HepG2 (cell line): ENCODE measurements around the gene MORN5. TPM values are rescaled to one million over a fixed set of nuclear protein-coding genes. Genes with fewer than 3 reads are reported as not detected.

Experiments used
- ATAC-seq: fragments of 200-7000 bp; cut with Tn5 transposase; 3 replicates; pipeline ENCODE4 v1.9.1; 2020; ENCODE audit warnings: mild to moderate bottlenecking, moderate library complexity
- BruUV-seq: library from RNA; stranded (reverse); fragments of 400-500 nt; replicated peaks from 2 replicates; lab custom pipeline; 2021; lab: Mats Ljungman, UMichigan
- CTCF ChIA-PET: fragments of 300-600 bp; formaldehyde crosslinking; extraction: SDS; loops from one replicate; lab custom pipeline; 2021; ENCODE audit warnings: low total read pairs, inconsistent platforms, low intra/inter-chr PET ratio; lab: Yijun Ruan, JAX
- POLR2A ChIA-PET: fragments of 350-600 bp; sonication (Branson Sonifier 250); formaldehyde crosslinking; loops from one replicate; lab custom pipeline; 2020; ENCODE audit warnings: antibody characterized with exemption, inconsistent platforms; lab: Yijun Ruan, JAX
- DNase-seq: peaks from one replicate; pipeline ENCODE4 v3.0.0-alpha.2; 2015; ENCODE audit warnings: low spot score
- FAIRE-seq: peaks from 3 replicates; lab custom pipeline; 2011; peaks lifted over from hg19 to GRCh38; lab: Jason Lieb, UNC
- H2AFZ ChIP-seq: one replicate; pipeline ENCODE4 v1.6.1; 2011; ENCODE audit warnings: low read length, inconsistent platforms
- H3K27ac ChIP-seq: fragments of 300-600 bp; 3 replicates; pipeline ENCODE4 v1.8.0; 2011; ENCODE audit warnings: mixed run types, mild to moderate bottlenecking, mixed read lengths, low read length, inconsistent platforms; ENCODE audit not compliant: insufficient read depth; ENCODE audit errors: extremely low read length
- H3K27me3 ChIP-seq, 2 experiments: fragments of 200-600 bp in 1 of 2; 2 replicates in 1 of 2; 3 replicates in 1 of 2; pipeline versions ENCODE4 v1.6.0 to v1.8.0; 2011; ENCODE audit warnings: low read length in 2 of 2, mild to moderate bottlenecking in 2 of 2, moderate library complexity in 2 of 2, inconsistent platforms in 1 of 2; ENCODE audit not compliant: insufficient read depth in 2 of 2, control insufficient read depth in 1 of 2
- H3K36me3 ChIP-seq, 2 experiments: fragments of 200-600 bp in 1 of 2; replicated peaks in 1 of 2; 2 replicates in 1 of 2; 3 replicates in 1 of 2; pipeline versions ENCODE4 v1.5.1 to v1.8.0; 2011; ENCODE audit warnings: low read length in 2 of 2, inconsistent platforms in 1 of 2; ENCODE audit not compliant: insufficient read depth in 2 of 2, control insufficient read depth in 1 of 2
- H3K4me1 ChIP-seq: 2 replicates; pipeline ENCODE4 v1.5.1; 2012; ENCODE audit warnings: low read length, inconsistent platforms; ENCODE audit not compliant: insufficient read depth
- H3K4me2 ChIP-seq: 2 replicates; pipeline ENCODE4 v1.6.0; 2011; ENCODE audit warnings: low read depth, low read length, inconsistent platforms
- H3K4me3 ChIP-seq, 3 experiments: fragments of 200-600 bp in 1 of 3; sonication (generic), shearing (Covaris generic) in 1 of 3; replicated peaks in 1 of 3; 2 replicates each; pipeline ENCODE4 v1.5.1; 2011 to 2016; ENCODE audit warnings: low read length in 3 of 3, inconsistent platforms in 2 of 3, low read depth in 2 of 3, mild to moderate bottlenecking in 2 of 3, control low read depth in 1 of 3, mixed read lengths in 1 of 3; ENCODE audit not compliant: insufficient read depth in 1 of 3
- H3K79me2 ChIP-seq: one replicate; pipeline ENCODE4 v1.6.1; 2011; ENCODE audit warnings: low read length, inconsistent platforms; ENCODE audit not compliant: insufficient read depth
- H3K9ac ChIP-seq: 2 replicates; pipeline ENCODE4 v1.6.0; 2011; ENCODE audit warnings: mild to moderate bottlenecking, low read depth, low read length, inconsistent platforms; ENCODE audit not compliant: insufficient read depth
- H3K9me3 ChIP-seq: 2 replicates; pipeline ENCODE4 v1.5.1; 2012; ENCODE audit warnings: mild to moderate bottlenecking, low read length
- H4K20me1 ChIP-seq: 2 replicates; pipeline ENCODE4 v1.6.0; 2011; ENCODE audit warnings: inconsistent platforms, mild to moderate bottlenecking, low read length, moderate library complexity; ENCODE audit not compliant: insufficient read depth
- AFF4 ChIP-seq: sonication (generic); formaldehyde crosslinking; IDR thresholded peaks from 2 replicates; pipeline ENCODE4 v1.4.0; 2020; ENCODE audit warnings: missing genetic modification reagents
- ATF5 ChIP-seq: sonication (generic); formaldehyde crosslinking; IDR thresholded peaks from 2 replicates; pipeline ENCODE4 v1.4.0; 2020; ENCODE audit warnings: mild to moderate bottlenecking, low read depth, missing genetic modification reagents
- HNF4A ChIP-seq: sonication (generic); formaldehyde crosslinking; IDR thresholded peaks from 2 replicates; pipeline ENCODE4 v1.4.0; 2020; ENCODE audit warnings: missing genetic modification reagents
- MAFF ChIP-seq: IDR thresholded peaks from 2 replicates; pipeline ENCODE4 v1.6.1; 2011; ENCODE audit warnings: low read depth, low read length, improper control_type of control experiment
- MAFK ChIP-seq, 2 experiments: IDR thresholded peaks in 1 of 2; conservative IDR thresholded peaks in 1 of 2; 2 replicates each; pipeline ENCODE4 v1.6.1; 2011; ENCODE audit warnings: improper control_type of control experiment in 2 of 2, low read length in 2 of 2
- NR2C2 ChIP-seq: sonication (generic); formaldehyde crosslinking; IDR thresholded peaks from 2 replicates; pipeline ENCODE4 v1.4.0; 2020; ENCODE audit warnings: missing genetic modification reagents, mild to moderate bottlenecking, moderate library complexity, borderline replicate concordance
- RBM39 ChIP-seq: fragments of 200-400 bp; formaldehyde crosslinking; IDR thresholded peaks from one replicate; pipeline ENCODE4 v1.6.1; 2018; ENCODE audit warnings: antibody characterized with exemption, mild to moderate bottlenecking, low read depth, low read length; ENCODE audit not compliant: poor library complexity, severe bottlenecking
- TRIM24 ChIP-seq: sonication (generic); formaldehyde crosslinking; IDR thresholded peaks from 2 replicates; pipeline ENCODE4 v1.8.0; 2022; ENCODE audit warnings: mild to moderate bottlenecking, missing genetic modification reagents
- ZEB1 ChIP-seq: IDR thresholded peaks from 2 replicates; pipeline ENCODE4 v1.6.1; 2012; ENCODE audit warnings: mild to moderate bottlenecking, low read depth, inconsistent platforms; ENCODE audit not compliant: insufficient replicate concordance
- ZKSCAN8 ChIP-seq: IDR thresholded peaks from 2 replicates; pipeline ENCODE4 v1.6.1; 2016; ENCODE audit warnings: borderline replicate concordance, missing genetic modification reagents, missing compliant biosample characterization
- ZNF24 ChIP-seq: fragments of 450-650 bp; IDR thresholded peaks from 2 replicates; pipeline ENCODE4 v1.6.1; 2017; ENCODE audit warnings: antibody characterized with exemption, mild to moderate bottlenecking
- WGBS: methylation state at CpG from one replicate; pipeline ENCODE4 v1.1.6; 2017; ENCODE audit warnings: low lambda C conversion rate; 5-methylcytosine and 5-hydroxymethylcytosine counted together
- in situ Hi-C: cut with HindIII; loops from 2 replicates; pipeline ENCODE4 v1.10.0; 2017; ENCODE audit warnings: low pct_unique_long_range_greater_than_20kb; ENCODE audit not compliant: extremely low pct_ligation_motif_present
- intact Hi-C: fragments of 100-400 bp; cut with micrococcal nuclease; formaldehyde crosslinking; loops from one replicate; pipeline ENCODE4 v1.10.0; 2022; ENCODE audit not compliant: unreplicated experiment
- polyA plus RNA-seq, 8 experiments: library from polyadenylated mRNA; depleted of rRNA in 3 of 8; stranded (reverse) in 7 of 8; unstranded in 1 of 8; fragments of >200 nt; fragmentation: Illumina TruSeq in 4 of 8; extraction: Trizol in 4 of 8; gene quantifications; 2 replicates each; pipeline versions ENCODE4 v1.2.1 to v1.2.3, GENCODE V29; 2011 to 2016; ENCODE audit warnings: low read depth in 4 of 8, missing spikeins in 1 of 8, mixed read lengths in 1 of 8; ENCODE audit not compliant: insufficient read depth in 1 of 8
- total RNA-seq, 5 experiments: library from RNA; depleted of rRNA; stranded (reverse); fragments of >200 nt; fragmentation: Illumina TruSeq; extraction: Trizol; gene quantifications; 2 replicates each; pipeline ENCODE4 v1.2.3, GENCODE V29; 2016; ENCODE audit warnings: low read depth in 1 of 5

MORN5 gene
- total and polyA plus RNA-seq, 2 of the 13 experiments (the other 11 are each of a cell fraction or from before 2014, with no cell fraction given): not detected

GRCh38 chr9:122236681-122237080 is 77.0 kb downstream of the MORN5 start:
- Histone ChIP-seq H3K9ac (no peak overlapping the region), H3K4me2 (no peak overlapping the region), H3K27ac (no peak overlapping the region), H3K4me3 (no peak overlapping the region), H3K36me3 (peaks cover 0 to 6% of the 10 kb centered on the region in 2 experiments; a peak in 2 of 5 replicates), H3K9me3 (no peaks in the 10 kb centered on the region), H2AFZ (no peak overlapping the region), H4K20me1 (no peaks in the 10 kb centered on the region), H3K27me3 (peaks cover 0 to 25% of the 10 kb centered on the region in 2 experiments; a peak in 2 of 5 replicates), H3K4me1 (no peaks in the 10 kb centered on the region), H3K79me2 (no peaks in the 10 kb centered on the region)
- TF ChIP-seq ZNF24 (no peak), TRIM24 (CRISPR knock-in tag) (no peak), HNF4A (CRISPR knock-in tag) (no peak), NR2C2 (CRISPR knock-in tag) (no peak), AFF4 (CRISPR knock-in tag) (no peak), RBM39 (no peak), ATF5 (no peak), MAFK (conservative IDR thresholded peaks at IDR 0.05 in 1 of 2, IDR thresholded peaks at IDR 0.05 in 1 of 2; ENCODE audit: low read length in 2 of 2) (0 out of 4 replicates have a peak, but pooled peaks of 1 of the 2 experiments have one; percentile 5), ZEB1 (no peak), MAFF (0 out of 2 replicates have a peak, but pooled peaks have one; percentile 4), ZKSCAN8 (CRISPR knock-in tag) (no peak)
- intact Hi-C loops: no loop called here
- 54% methylated on average over 10 of the region's 10 CpGs for WGBS
- in situ Hi-C loops: no loop called here
- POLR2A ChIA-PET: no interaction called here
- ATAC-seq (no peak), DNase-seq (no peak), FAIRE-seq (no peak)
- CTCF ChIA-PET: no interaction called here
- no TSS peak for BruUV-seq
